ENCODE results near the gene DHX38. TPM values are rescaled to one million over a fixed set of nuclear protein-coding genes. Genes with fewer than 3 reads are reported as not detected.

DHX38 gene
- total and polyA plus RNA-seq, 2 donors, result 38.6 to 44.1 TPM

GRCh38 chr16:72137380-72138063, 43.9 kb downstream of the DHX38 start:
- H3K36me3 ChIP-seq (ENCODE audit: insufficient read depth), result no peaks in the 10 kb centered on the region
- WGBS, result 82% methylated on average over 15 of the region's 15 CpGs
- DNase-seq (ENCODE audit: extremely low spot score), result no peak
- H3K4me1 ChIP-seq (ENCODE audit: insufficient read depth), result no peaks in the 10 kb centered on the region
- H3K27ac ChIP-seq (ENCODE audit: low read depth), result no peak overlapping the region
- no peak overlapping the region for H3K4me3 ChIP-seq (ENCODE audit: low read depth, low read length)

DNA sequence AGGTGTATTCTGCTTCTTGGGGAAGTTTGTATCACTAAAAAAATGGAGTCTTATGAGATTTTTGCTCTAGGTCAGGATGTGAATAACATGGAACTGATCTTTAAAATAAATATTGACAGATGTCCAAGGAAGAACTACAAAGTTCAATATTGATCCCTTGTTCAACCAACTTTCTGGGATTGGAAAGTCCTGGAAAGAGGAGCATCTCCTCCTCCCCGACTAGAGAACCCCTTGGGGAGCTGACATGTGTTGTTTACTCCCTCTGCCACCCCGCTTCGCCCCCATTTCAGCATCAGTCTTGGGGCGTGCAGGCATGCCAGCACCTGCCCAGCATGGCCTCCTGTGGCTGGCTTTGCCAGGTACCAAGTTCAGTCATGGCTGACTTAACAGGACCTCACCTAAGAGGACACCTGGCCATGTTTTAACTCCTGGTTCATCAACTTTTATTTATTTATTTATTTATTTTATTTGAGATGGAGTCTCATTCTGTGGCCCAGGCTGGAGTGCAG, 44.5 kb downstream of the DHX38 start:
- Histone ChIP-seq H3K4me1 (ENCODE audit: insufficient read depth) (no peaks in the 10 kb centered on the region), H3K36me3 (ENCODE audit: insufficient read depth) (no peaks in the 10 kb centered on the region), H3K4me3 (ENCODE audit: low read depth, low read length) (no peak overlapping the region), H3K27ac (ENCODE audit: low read depth) (no peak overlapping the region)
- WGBS, result 93% methylated on average over 4 of the region's 4 CpGs
- DNase-seq (ENCODE audit: extremely low spot score), result no peak

GRCh38 chr16:72139908-72140307, 46.3 kb downstream of the DHX38 start:
- WGBS, result 96% methylated on average over 2 of the region's 2 CpGs

DNA sequence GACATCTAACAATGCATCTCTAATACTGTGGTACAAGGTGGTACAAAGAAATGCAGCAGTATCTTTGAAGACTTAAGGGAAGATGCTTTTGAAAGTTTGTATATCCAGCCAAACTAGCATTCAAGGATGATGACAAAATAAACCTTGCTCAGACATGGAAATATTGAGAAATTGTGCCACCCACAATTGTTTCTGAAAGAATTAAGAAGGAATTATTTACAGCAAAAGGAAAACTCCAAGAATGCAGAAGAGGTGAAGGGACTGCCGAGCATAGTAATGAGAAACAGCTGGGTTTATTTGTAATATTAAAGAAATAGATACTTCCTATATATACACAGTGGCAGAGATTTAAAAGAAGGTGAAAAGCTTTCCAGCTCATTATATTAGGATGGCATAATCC, 48.8 kb downstream of the DHX38 start:
- H3K4me1 ChIP-seq (ENCODE audit: insufficient read depth), result no peaks in the 10 kb centered on the region
- no peak overlapping the region for H3K27ac ChIP-seq (ENCODE audit: low read depth)
- no peak overlapping the region for H3K4me3 ChIP-seq (ENCODE audit: low read depth, low read length)
- no peak for DNase-seq (ENCODE audit: extremely low spot score)
- H3K36me3 ChIP-seq (ENCODE audit: insufficient read depth), result no peaks in the 10 kb centered on the region
- WGBS, result 48% methylated on average over 1 of the region's 1 CpG

More at GRCh38 chr16:72139908-72140307, 46.3 kb downstream of the DHX38 start:
- Histone ChIP-seq H3K36me3 (ENCODE audit: insufficient read depth) (no peaks in the 10 kb centered on the region), H3K4me1 (ENCODE audit: insufficient read depth) (no peaks in the 10 kb centered on the region), H3K4me3 (ENCODE audit: low read depth, low read length) (no peak overlapping the region), H3K27ac (ENCODE audit: low read depth) (no peak overlapping the region)
- no peak for DNase-seq (ENCODE audit: extremely low spot score)

DNA sequence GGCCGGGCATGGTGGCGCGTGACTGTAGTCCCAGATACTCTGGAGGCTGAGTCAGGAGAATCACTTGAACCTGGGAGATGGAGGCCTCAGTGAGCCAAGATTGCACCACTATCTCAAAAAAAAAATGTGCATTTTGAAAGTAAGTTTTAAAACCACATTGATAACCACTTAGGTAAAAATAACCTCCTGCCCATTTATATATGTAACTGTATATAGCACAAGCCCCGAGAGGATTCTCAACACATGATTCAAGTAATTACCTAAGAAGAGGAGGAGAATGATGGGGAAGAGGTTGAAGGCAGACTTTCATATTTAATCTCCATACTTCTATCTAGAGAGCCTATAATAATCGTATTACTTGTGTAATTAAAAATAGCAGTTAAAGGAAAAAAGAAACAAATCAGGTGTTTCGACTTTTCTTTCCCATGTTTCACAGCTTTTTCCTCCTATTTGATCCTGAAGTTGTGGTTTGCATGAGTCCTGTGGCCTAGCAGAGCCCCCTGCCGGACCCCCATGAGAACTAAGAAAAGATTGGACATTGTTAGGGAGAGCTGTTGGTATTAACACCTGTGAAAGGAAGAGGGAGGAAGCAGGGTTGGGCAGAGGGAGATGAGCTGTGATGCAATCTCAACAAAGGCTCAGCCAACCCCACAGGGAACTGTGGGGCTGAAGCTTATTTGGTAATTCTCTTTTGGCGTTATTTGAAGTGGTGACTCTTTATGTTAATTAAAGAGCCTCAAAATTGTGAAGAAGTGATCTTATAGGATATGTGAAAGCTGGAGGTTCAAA, 56.2 kb downstream of the DHX38 start:
- Histone ChIP-seq H3K36me3 (ENCODE audit: insufficient read depth) (no peaks in the 10 kb centered on the region), H3K4me3 (ENCODE audit: low read depth, low read length) (no peak overlapping the region), H3K4me1 (ENCODE audit: insufficient read depth) (no peaks in the 10 kb centered on the region), H3K27ac (ENCODE audit: low read depth) (no peak overlapping the region)
- no peak for DNase-seq (ENCODE audit: extremely low spot score)
- 78% methylated on average over 8 of the region's 8 CpGs for WGBS

DNA sequence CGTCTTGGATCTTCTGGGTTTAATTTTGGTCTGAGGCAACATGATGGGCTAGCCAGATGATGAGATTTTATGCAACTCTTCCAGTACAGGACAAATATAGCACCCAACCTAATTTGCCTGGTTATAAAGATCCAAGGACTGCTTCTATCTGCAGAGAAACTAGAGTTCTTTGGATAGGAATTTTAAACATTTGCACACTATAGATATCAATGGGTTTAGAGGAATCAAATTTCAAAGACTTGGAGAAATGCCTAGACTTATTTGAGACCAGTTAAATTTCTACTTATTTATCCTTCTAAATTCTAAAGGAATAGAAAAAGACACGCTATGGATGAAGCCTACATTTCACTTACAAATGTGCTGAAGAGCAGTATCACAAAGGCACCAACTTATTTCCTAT, 65.7 kb downstream of the DHX38 start:
- no peaks in the 10 kb centered on the region for H3K4me1 ChIP-seq (ENCODE audit: insufficient read depth)
- 34% methylated on average over 2 of the region's 2 CpGs for WGBS
- H3K4me3 ChIP-seq (ENCODE audit: low read depth, low read length), result no peak overlapping the region
- no peak for DNase-seq (ENCODE audit: extremely low spot score)
- no peak overlapping the region for H3K27ac ChIP-seq (ENCODE audit: low read depth)
- no peaks in the 10 kb centered on the region for H3K36me3 ChIP-seq (ENCODE audit: insufficient read depth)

DNA sequence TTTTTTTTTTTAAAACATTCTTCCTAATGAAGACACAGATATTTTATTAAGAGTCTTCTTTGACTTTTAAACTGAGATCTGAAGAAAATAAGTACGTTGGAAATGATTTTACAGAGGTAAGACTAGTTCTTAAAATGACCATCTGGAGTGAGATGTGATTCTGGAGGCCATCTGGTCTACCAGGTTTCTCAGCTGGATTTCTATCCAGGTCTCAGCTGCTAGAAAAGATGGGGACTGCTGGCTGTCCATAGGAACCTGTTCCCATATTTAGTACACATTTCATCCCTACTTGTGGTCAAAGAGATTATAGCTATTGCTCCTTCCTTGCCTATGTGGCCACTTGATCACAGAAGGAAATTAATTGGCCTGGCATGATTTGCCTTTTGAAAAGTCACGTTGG, 66.2 kb downstream of the DHX38 start:
- DNase-seq (ENCODE audit: extremely low spot score), result no peak
- Histone ChIP-seq H3K36me3 (ENCODE audit: insufficient read depth) (no peaks in the 10 kb centered on the region), H3K4me1 (ENCODE audit: insufficient read depth) (no peaks in the 10 kb centered on the region), H3K4me3 (ENCODE audit: low read depth, low read length) (no peak overlapping the region), H3K27ac (ENCODE audit: low read depth) (no peak overlapping the region)
- WGBS, result 55% methylated on average over 2 of the region's 2 CpGs

DNA sequence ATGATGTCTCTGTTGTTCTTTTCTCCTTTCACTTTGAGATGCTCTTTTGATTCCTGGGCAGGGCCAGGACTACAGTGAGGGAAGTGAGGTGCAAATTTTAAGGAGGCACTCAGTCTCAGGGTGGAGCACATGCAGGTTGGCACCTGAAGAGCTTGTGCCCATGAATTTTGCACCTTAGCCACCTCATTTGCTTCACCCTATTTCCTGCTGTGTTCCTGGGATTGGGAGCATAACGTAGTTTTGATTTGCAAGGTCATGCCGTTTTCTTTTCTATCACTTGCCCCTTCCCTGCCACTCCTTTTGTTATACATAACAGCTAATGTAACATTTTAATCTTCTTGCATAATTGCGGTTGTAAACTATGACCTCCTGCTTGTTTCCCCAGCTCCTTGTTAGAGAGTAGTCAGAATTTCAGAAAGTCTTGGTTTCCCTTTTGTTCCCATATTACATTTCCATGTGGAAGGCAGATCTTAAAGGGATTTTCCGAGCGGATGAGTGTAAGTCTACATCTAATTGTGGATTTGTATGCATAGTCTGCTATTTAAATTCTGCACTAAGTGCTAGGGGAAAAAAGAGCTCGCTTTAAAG, 68.6 kb downstream of the DHX38 start:
- Histone ChIP-seq H3K27ac (ENCODE audit: low read depth) (no peak overlapping the region), H3K36me3 (ENCODE audit: insufficient read depth) (no peaks in the 10 kb centered on the region), H3K4me3 (ENCODE audit: low read depth, low read length) (no peak overlapping the region), H3K4me1 (ENCODE audit: insufficient read depth) (no peaks in the 10 kb centered on the region)
- 72% methylated on average over 6 of the region's 6 CpGs for WGBS
- no peak for DNase-seq (ENCODE audit: extremely low spot score)

Other genes with a start within 250 kb of the DHX38 start
- 17.9 TPM for gene ATXN1L, start 247.9 kb upstream of the DHX38 start, total RNA-seq
- gene ATXN1L, start 247.9 kb upstream of the DHX38 start, polyA plus RNA-seq, result 18.0 TPM
- 5.8 TPM for gene ZNF821, start 209.7 kb upstream of the DHX38 start, total RNA-seq
- 4.9 TPM for gene ZNF821, start 209.7 kb upstream of the DHX38 start, polyA plus RNA-seq
- 183 TPM for gene IST1, start 198.3 kb upstream of the DHX38 start, total RNA-seq
- 137 TPM for gene IST1, start 198.3 kb upstream of the DHX38 start, polyA plus RNA-seq
- 0.11 TPM for gene PKD1L3, start 93.4 kb upstream of the DHX38 start, total RNA-seq
- 0.03 TPM for gene PKD1L3, start 93.4 kb upstream of the DHX38 start, polyA plus RNA-seq
- gene DHODH, start 85.1 kb upstream of the DHX38 start, total RNA-seq, result 3.9 TPM
- 7.1 TPM for gene DHODH, start 85.1 kb upstream of the DHX38 start, polyA plus RNA-seq
- 0.95 TPM for gene HP, start 39.3 kb upstream of the DHX38 start, total RNA-seq
- gene HP, start 39.3 kb upstream of the DHX38 start, polyA plus RNA-seq, result 40.2 TPM
- not detected for gene HPR, start 30.6 kb upstream of the DHX38 start, total RNA-seq
- gene HPR, start 30.6 kb upstream of the DHX38 start, polyA plus RNA-seq, result 0.60 TPM
- gene TXNL4B, start 227 bp upstream of the DHX38 start, total RNA-seq, result 16.2 TPM
- 7.7 TPM for gene TXNL4B, start 227 bp upstream of the DHX38 start, polyA plus RNA-seq
- gene PMFBP1, start 78.3 kb downstream of the DHX38 start, total RNA-seq, result 1.4 TPM
- gene PMFBP1, start 78.3 kb downstream of the DHX38 start, polyA plus RNA-seq, result 0.84 TPM

Data from urinary bladder (tissue), 4 donors.